Lung (tissue), 12 donors: Measurements from ENCODE around the gene LITAF. TPM values are rescaled to one million over a fixed set of nuclear protein-coding genes. Genes with fewer than 3 reads are reported as not detected.

Experiments used
- ATAC-seq: fragments of 200-7000 bp; cut with Tn5 transposase; one replicate; pipeline ENCODE4 v1.9.1; 2020; ENCODE audit warnings: moderate number of reproducible peaks; ENCODE audit not compliant: insufficient read depth, low FRiP score
- DNase-seq, 3 donors: peaks; one replicate each; pipeline ENCODE4 v3.0.0-alpha.2; 2013 to 2017
- H3K27ac ChIP-seq, 2 donors: one replicate each; pipeline ENCODE4 v1.5.1; 2013; ENCODE audit warnings: mild to moderate bottlenecking in 2 of 2, moderate library complexity in 2 of 2, control low read depth in 1 of 2, inconsistent platforms in 1 of 2, low read depth in 1 of 2, low read length in 1 of 2
- H3K27me3 ChIP-seq, 3 donors: one replicate each; pipeline ENCODE4 v1.5.1; 2013; ENCODE audit warnings: low read length in 2 of 3; ENCODE audit not compliant: control insufficient read depth in 3 of 3, insufficient read depth in 3 of 3
- H3K36me3 ChIP-seq, 4 donors: one replicate each; pipeline ENCODE4 v1.5.1; 2013; ENCODE audit warnings: low read length in 4 of 4, mild to moderate bottlenecking in 1 of 4, moderate library complexity in 1 of 4; ENCODE audit not compliant: control insufficient read depth in 4 of 4, insufficient read depth in 4 of 4
- H3K4me1 ChIP-seq, 5 donors: one replicate each; pipeline ENCODE4 v1.5.1; 2013; ENCODE audit warnings: low read length in 5 of 5, mild to moderate bottlenecking in 2 of 5, moderate library complexity in 1 of 5; ENCODE audit not compliant: control insufficient read depth in 5 of 5, insufficient read depth in 5 of 5
- H3K4me3 ChIP-seq: one replicate; pipeline ENCODE4 v1.5.1; 2013; ENCODE audit warnings: mild to moderate bottlenecking, control low read depth, moderate library complexity
- H3K9ac ChIP-seq, 2 donors: one replicate each; pipeline ENCODE4 v1.5.1; 2013; ENCODE audit warnings: low read length in 2 of 2, control low read depth in 1 of 2; ENCODE audit not compliant: insufficient read depth in 1 of 2
- H3K9me3 ChIP-seq, 4 donors: one replicate each; pipeline ENCODE4 v1.5.1; 2013; ENCODE audit warnings: low read length in 3 of 4, mild to moderate bottlenecking in 1 of 4, moderate library complexity in 1 of 4; ENCODE audit not compliant: control insufficient read depth in 4 of 4, insufficient read depth in 3 of 4
- WGBS, 2 donors: extraction: QIAGEN DNeasy Blood & Tissue Kit; methylation state at CpG; one replicate each; pipeline ENCODE4 v1.1.7; 2013; 5-methylcytosine and 5-hydroxymethylcytosine counted together
- polyA plus RNA-seq, 2 donors: library from polyadenylated mRNA; stranded (reverse); fragments of 200-250 nt; gene quantifications; one replicate each; pipeline ENCODE4 v1.2.1, GENCODE V29; 2013
- total RNA-seq, 2 donors: library from RNA; depleted of rRNA in 1 of 2; stranded (reverse); fragments of >200 nt in 1 of 2; gene quantifications; one replicate each; pipeline ENCODE4 v1.2.1, GENCODE V29; 2014 to 2021
- TF ChIP-seq, protein P1 (sequence below): IDR thresholded peaks from 2 replicates; pipeline ENCODE4 v1.5.1; 2012; ENCODE audit warnings: mild to moderate bottlenecking; ENCODE audit errors: control extremely low read depth, extremely low read depth
- donor health status: control.
- donor health status: control.
- donor health status: Bipolar disorder and iron deficiency.
- donor health status: healthy.
- donor health status: DM: yes; HTN: yes; CAD: no.

LITAF gene
- total and polyA plus RNA-seq, 4 donors: 66.4 to 406 (median 146) TPM

DNA sequence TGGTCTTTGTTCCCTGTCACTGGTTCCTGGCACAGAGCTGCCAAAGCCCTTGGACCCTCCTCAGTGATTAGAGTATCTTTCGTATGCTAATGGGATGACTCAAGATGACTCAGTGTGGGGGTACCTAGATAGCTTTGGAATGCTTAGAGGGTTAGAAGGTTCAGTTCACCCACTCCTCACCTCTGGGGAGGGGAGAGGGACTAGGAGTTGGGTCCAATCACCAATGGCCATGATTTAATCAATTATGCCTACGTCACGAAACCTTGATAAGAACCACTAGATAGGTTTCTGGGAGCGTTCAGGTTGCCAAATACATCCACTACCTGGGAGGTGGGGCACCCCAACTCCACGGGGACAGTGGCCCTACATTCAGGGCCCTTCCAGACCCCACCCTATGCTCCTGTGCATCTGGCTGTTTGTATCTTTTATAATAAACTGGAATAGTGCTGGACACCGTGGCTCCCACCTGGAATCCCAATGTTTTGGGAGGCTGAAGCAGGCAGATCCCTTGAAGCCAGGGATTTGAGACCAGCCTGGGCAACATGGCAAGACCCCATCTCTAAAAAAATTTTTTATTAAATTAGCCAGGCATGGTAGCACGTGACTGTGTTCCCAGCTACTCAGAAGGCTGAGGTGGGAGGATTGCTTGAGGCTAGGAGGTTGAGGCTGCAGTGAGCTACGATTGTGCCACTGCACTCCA is 29.2 kb upstream of the LITAF start:
- TF ChIP-seq, protein P1, sequence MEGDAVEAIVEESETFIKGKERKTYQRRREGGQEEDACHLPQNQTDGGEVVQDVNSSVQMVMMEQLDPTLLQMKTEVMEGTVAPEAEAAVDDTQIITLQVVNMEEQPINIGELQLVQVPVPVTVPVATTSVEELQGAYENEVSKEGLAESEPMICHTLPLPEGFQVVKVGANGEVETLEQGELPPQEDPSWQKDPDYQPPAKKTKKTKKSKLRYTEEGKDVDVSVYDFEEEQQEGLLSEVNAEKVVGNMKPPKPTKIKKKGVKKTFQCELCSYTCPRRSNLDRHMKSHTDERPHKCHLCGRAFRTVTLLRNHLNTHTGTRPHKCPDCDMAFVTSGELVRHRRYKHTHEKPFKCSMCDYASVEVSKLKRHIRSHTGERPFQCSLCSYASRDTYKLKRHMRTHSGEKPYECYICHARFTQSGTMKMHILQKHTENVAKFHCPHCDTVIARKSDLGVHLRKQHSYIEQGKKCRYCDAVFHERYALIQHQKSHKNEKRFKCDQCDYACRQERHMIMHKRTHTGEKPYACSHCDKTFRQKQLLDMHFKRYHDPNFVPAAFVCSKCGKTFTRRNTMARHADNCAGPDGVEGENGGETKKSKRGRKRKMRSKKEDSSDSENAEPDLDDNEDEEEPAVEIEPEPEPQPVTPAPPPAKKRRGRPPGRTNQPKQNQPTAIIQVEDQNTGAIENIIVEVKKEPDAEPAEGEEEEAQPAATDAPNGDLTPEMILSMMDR: no peak
- 85% methylated on average over 8 of the region's 8 CpGs for WGBS, 2 donors
- Histone ChIP-seq H3K27me3 (no peaks in the 10 kb centered on the region), H3K9me3 (peaks cover 0 to 5% (median 0%) of the 10 kb centered on the region in 4 donors), H3K4me3 (no peak overlapping the region), H3K4me1 (peaks cover 0 to 11% (median 5%) of the 10 kb centered on the region in 5 donors), H3K9ac (no peak overlapping the region), H3K27ac (no peak overlapping the region), H3K36me3 (no peaks in the 10 kb centered on the region)
- ATAC-seq (no peak), DNase-seq (no peak)

DNA sequence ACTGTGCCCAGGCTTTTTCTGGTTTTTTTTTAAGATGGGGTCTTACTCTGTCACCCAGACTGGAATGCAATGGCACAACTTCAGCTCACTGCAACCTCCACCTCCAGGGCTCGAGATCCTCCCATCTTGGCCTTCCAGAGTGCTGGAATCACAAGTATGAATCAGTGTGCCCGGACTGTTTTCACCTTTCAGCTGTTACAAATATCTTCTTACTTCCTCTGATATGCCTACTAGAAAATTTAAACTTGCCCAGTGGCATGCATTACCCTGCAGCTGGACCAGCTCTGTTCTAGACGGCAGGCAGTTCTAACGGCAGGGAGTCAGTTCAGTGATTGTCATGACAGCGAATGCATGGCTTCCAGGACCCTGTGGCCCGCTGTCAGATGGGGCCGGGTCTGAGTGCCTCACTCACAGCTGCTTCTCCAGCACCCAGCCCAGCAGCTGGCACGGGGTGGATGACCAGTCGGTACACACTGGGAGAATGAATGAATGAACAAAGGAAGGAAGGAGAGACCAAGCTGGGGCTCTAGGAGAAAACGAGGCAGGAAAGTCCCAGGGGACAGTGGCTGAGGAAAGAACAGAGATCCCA is 28.0 kb upstream of the LITAF start:
- Histone ChIP-seq H3K27ac (no peak overlapping the region), H3K27me3 (no peaks in the 10 kb centered on the region), H3K9ac (no peak overlapping the region), H3K36me3 (no peaks in the 10 kb centered on the region), H3K9me3 (no peaks in the 10 kb centered on the region), H3K4me1 (peaks cover 0 to 19% (median 7%) of the 10 kb centered on the region in 5 donors), H3K4me3 (no peak overlapping the region)
- TF ChIP-seq, protein P1: no peak
- 65 to 71% methylated on average over 10 of the region's 10 CpGs for WGBS, 2 donors
- no peak for ATAC-seq
- no peak for DNase-seq

DNA sequence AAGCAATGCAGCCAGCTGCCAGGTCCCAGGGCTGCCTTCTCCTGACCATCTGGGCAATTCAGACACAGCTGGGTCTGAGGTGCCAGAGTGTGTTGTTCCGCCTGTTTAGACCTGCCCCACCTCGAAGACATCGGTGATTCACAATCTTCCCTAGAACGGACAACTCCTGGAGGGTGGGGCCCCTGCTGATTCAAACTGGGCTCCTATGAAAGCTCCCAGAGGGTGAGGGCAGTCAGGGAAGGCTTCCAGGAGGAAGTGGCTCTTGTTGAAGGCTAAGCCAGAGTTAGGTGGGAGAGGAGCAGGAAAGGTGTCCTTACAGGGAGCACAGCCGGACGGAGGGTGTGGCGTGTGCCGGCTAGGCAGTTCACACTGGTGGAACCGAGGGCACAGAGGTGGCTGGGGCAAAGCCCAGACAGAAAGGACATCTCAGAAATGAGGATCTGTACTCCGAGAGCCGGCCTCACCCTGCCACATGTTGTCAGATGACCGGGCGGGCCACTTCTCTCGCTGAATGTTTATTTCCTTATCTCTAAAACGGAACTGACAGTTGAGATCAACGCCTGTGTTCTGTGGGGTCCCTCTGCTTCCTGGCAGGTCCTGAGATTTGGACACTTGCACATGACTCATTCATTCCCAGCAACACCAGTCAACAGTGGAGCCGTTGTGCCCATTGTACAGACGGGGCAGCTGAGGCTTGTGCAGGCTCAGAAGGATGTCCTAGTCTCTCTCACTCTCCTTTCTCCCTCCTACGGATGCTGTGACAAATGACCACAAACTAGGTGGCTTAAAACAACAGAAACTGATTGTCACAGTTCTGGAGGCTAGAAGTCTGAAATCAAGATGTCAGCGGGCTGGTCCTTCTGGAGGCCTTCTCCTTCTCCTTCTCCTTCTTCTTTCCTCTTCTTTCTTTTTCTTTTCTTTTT is 26.9 kb upstream of the LITAF start:
- Histone ChIP-seq H3K36me3 (no peaks in the 10 kb centered on the region), H3K9me3 (no peaks in the 10 kb centered on the region), H3K27me3 (no peaks in the 10 kb centered on the region), H3K4me1 (peaks cover 0 to 20% (median 12%) of the 10 kb centered on the region in 5 donors), H3K4me3 (no peak overlapping the region), H3K27ac (peak overlapping the region in 1 of 2 donors; percentile 92), H3K9ac (no peak overlapping the region)
- 23 to 29% methylated on average over 20 of the region's 20 CpGs for WGBS, 2 donors
- DNase-seq (peak in 2 of 3 donors; percentile 66 to 85), ATAC-seq (peak; percentile 50)
- TF ChIP-seq, protein P1: no peak
